Rectal smooth muscle tissue (tissue), 1 donor: ENCODE measurements around the gene TTC17.
"Not testable (repeated sequence)": the region's sequence is repeated elsewhere in the genome, so short reads cannot be mapped to it uniquely, and the experiment has no call there.

Experiments
- H3K27ac ChIP-seq: one replicate; pipeline ENCODE4 v1.7.0; 2013; ENCODE audit warnings: low read depth, low read length, inconsistent platforms
- H3K27me3 ChIP-seq: one replicate; pipeline ENCODE4 v1.7.0; 2013; ENCODE audit warnings: low read length; ENCODE audit not compliant: control insufficient read depth, insufficient read depth
- H3K36me3 ChIP-seq: one replicate; pipeline ENCODE4 v1.7.0; 2013; ENCODE audit warnings: low read length; ENCODE audit not compliant: control insufficient read depth, insufficient read depth
- H3K4me1 ChIP-seq: one replicate; pipeline ENCODE4 v1.7.0; 2013; ENCODE audit warnings: low read length; ENCODE audit not compliant: control insufficient read depth, insufficient read depth
- H3K4me3 ChIP-seq: one replicate; pipeline ENCODE4 v1.7.0; 2013; ENCODE audit warnings: low read length
- H3K9ac ChIP-seq: one replicate; pipeline ENCODE4 v1.7.0; 2013; ENCODE audit warnings: low read length

The TTC17 gene

DNA sequence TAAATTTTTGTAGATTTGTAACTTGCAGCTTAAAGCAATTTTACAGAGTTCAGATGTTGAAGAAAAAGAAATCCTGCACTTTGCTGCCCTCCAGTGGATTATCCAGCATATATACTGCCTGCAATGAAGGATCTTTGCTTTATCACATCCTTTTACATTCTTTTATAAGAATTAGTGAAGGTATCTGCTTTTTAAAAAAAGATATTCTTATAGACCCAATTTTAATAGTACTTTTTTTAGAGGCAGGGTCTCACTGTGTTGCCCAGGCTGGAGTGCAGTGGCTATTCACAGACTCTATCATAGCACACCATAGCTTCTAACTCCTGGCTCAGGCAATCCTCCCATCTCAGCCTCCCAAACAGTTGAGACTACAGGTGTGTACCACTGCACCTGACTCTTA, 60.7 kb downstream of the TTC17 start:
- Histone ChIP-seq H3K27me3 (no peaks in the 10 kb centered on the region), H3K4me1 (no peaks in the 10 kb centered on the region), H3K36me3 (peaks cover 3% of the 10 kb centered on the region), H3K27ac (no peak overlapping the region), H3K9ac (no peak overlapping the region), H3K4me3 (no peak overlapping the region)

DNA sequence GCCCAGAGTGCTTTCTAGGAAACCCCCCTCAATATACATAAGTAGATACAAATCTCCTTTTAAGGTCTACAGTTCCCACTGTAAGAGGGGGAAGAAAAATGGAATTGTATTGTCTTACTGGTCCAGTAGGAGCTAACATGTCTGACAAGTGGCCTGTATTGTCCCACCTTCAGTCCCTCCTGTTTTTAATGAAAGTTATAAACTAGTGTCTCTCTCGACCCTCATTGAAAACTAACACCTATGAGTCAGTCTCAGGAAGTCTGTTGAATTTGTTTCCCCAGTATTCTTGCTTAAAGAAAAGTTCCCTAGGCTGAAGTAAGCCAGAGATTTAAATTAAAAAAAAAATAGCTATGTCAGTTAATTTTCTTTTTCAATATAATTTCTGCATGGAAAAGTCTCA, 69.3 kb downstream of the TTC17 start:
- H3K36me3 ChIP-seq = no peaks in the 10 kb centered on the region

DNA sequence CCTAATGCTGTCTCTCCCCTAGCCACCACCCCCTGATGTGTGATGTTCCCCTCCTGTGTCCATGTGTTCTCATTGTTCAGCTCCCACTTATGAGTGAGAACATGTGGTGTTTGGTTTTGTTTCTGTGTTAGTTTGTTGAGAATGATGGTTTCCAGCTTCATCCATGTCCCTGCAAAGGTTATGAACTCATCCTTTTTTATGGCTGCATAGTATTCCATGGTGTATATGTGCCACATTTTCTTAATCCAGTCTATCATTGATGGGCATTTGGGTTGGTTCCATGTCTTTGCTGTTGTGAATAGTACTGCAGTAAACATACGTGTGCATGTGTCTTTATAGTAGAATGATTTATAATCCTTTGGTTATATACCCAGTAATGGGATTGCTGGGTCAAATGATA, 72.2 kb downstream of the TTC17 start:
- H3K4me3 ChIP-seq, H3K9ac ChIP-seq, H3K4me1 ChIP-seq, H3K36me3 ChIP-seq, H3K27me3 ChIP-seq, H3K27ac ChIP-seq: not testable (repeated sequence)

More for the DNA sequence above, 69.3 kb downstream of the TTC17 start:
- H3K4me3 ChIP-seq = no peak overlapping the region
- H3K4me1 ChIP-seq = no peaks in the 10 kb centered on the region
- no peaks in the 10 kb centered on the region for H3K27me3 ChIP-seq
- H3K27ac ChIP-seq = no peak overlapping the region
- no peak overlapping the region for H3K9ac ChIP-seq

DNA sequence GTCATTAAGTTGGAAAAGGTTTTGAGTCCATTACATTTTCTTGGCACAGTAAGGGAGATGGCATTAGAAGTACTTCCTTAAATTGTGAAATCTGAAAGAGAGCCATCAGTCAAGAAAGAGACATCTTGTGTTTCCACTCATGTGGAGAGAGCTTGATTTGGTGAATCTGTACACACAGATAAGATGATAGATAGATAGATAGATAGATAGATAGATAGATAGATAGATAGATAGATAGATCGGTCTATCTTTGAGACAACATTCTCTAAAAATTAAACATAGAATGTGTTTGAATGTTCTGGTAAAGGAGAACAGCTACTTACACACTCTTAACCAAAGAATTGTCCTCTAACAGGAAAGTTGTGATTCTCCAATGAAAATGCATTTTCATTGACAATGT, 76.2 kb downstream of the TTC17 start:
- Histone ChIP-seq H3K27me3 (no peaks in the 10 kb centered on the region), H3K27ac (no peak overlapping the region), H3K4me1 (no peaks in the 10 kb centered on the region), H3K36me3 (peaks cover 2% of the 10 kb centered on the region), H3K9ac (no peak overlapping the region), H3K4me3 (no peak overlapping the region)

DNA sequence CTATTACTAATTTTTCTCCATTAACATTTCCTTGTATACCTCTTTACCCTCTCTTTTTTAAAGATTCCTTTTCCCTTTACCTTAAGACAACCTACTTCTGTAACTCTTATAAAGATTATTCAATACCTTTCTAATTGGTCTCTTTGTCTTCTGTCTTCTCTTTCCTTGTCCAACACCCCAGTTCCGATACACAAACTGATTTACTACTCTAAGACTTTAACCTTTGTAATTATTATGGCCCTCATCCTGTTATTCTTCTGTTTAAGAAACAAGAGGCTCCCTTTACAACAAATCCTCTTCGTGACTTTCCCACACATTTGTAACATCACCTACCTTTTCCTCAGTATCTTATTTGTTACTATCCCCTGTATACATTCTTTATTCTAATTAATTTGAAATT, 81.8 kb downstream of the TTC17 start:
- no peak overlapping the region for H3K27ac ChIP-seq
- H3K36me3 ChIP-seq = peaks cover 12% of the 10 kb centered on the region
- H3K4me1 ChIP-seq = no peaks in the 10 kb centered on the region
- H3K9ac ChIP-seq = no peak overlapping the region
- no peak overlapping the region for H3K4me3 ChIP-seq
- H3K27me3 ChIP-seq = no peaks in the 10 kb centered on the region

DNA sequence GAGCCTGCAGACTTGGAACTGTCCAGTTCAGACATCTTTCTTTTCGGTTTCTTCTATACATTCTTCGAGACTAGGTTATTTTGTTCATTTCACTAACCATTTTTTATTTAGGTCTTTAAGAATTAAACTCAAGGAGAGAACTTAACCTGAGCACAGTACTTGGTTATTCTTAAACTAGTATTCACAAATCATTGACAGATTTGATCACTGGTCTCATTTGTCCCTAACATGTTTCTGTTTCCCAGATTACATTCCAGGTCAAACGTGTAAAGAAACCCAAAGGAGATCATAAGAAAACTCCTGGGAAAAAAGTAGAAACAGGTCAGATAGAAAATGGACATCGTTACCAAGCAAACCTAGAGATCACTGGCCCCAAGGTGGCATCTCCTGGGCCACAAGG, 85.1 kb downstream of the TTC17 start:
- peaks cover 31% of the 10 kb centered on the region for H3K36me3 ChIP-seq
- H3K27ac ChIP-seq = no peak overlapping the region
- H3K27me3 ChIP-seq = no peaks in the 10 kb centered on the region
- no peak overlapping the region for H3K4me3 ChIP-seq
- H3K4me1 ChIP-seq = no peaks in the 10 kb centered on the region
- no peak overlapping the region for H3K9ac ChIP-seq

DNA sequence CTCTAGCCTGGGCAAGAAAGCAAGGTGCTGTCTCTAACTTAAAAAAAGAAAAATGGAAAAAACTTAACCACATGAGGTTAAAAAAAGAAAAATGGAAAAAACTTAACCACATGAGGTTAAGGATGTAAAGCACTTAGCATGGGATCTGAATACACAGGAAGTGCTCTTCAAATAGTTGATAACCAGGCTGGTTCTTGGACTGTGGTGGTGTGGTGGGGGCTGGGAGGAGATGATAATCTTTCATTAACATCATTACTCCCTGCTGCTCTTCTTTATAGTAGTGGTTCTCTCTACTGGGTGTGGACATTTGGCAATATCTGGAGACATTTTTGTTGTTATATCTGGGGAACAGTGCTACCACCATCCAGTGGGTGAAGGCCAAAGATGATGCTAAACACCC, 88.4 kb downstream of the TTC17 start:
- peaks cover 42% of the 10 kb centered on the region for H3K36me3 ChIP-seq

DNA sequence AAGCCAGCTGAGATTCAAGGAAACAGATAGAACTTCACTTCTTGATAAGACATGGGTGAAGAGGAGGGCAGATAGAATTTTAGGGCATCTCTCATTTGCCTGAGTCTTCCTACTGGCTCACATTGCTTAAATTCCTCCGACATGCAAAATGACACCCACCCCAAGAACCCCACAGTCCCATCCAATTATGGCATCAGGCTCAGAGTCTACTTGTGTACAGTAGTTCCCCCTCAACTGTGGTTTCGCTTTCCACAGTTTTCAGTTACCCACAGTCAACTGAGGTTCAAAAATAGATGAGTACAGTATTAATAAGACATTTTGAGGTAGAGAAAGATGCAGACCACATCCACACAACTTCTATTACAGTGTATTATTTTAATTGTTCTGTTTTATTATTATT, 99.8 kb downstream of the TTC17 start:
- Histone ChIP-seq H3K27ac (no peak overlapping the region), H3K36me3 (peaks cover 25% of the 10 kb centered on the region), H3K4me1 (no peaks in the 10 kb centered on the region), H3K9ac (no peak overlapping the region), H3K4me3 (no peak overlapping the region), H3K27me3 (no peaks in the 10 kb centered on the region)

More for the DNA sequence above, 88.4 kb downstream of the TTC17 start:
- Histone ChIP-seq H3K27ac (no peak overlapping the region), H3K27me3 (no peaks in the 10 kb centered on the region), H3K4me3 (no peak overlapping the region), H3K4me1 (no peaks in the 10 kb centered on the region), H3K9ac (no peak overlapping the region)

DNA sequence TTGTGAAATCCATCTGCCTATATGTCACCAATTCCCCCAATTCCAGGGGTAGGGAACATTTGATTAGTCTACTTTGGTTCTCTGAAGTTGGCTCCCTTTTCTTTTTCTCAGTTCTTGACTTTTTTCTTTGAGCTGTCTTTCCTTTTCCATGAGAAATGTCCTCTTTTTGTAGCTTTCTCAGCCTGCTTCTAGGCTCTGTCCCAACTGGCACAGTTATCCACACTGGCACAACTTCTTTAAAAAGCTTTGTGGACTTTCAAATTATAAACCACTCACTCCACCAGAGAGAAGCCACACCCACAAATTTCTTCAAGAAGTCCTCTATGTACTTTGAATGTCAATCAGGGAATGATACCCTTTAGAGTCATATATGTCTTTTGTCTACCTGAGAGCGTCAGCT, 100.5 kb downstream of the TTC17 start:
- no peak overlapping the region for H3K9ac ChIP-seq
- H3K36me3 ChIP-seq = peaks cover 25% of the 10 kb centered on the region

DNA sequence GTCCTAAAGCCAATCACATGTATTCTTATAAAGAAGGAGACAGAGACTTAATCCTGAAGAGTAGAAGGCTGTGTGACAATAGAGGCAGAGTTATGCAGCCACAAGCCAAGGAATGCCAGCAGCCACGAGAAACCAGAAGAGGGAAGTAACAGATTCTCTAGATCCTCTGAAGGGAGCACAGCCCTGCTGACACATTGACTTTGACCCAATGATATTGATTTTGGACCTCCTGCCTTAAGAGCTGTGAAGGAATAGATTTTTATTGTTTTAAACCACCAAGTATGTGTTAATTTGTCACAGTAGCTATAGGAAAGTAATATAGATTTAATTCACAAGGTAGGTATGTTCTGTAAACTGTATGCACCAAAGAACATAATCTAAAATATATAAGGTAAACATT, 103.6 kb downstream of the TTC17 start:
- H3K4me1 ChIP-seq = no peaks in the 10 kb centered on the region
- peaks cover 19% of the 10 kb centered on the region for H3K36me3 ChIP-seq
- H3K9ac ChIP-seq = no peak overlapping the region
- no peak overlapping the region for H3K4me3 ChIP-seq
- no peak overlapping the region for H3K27ac ChIP-seq
- no peaks in the 10 kb centered on the region for H3K27me3 ChIP-seq

More for the DNA sequence above, 100.5 kb downstream of the TTC17 start:
- Histone ChIP-seq H3K4me1 (no peaks in the 10 kb centered on the region), H3K27ac (no peak overlapping the region), H3K4me3 (no peak overlapping the region), H3K27me3 (no peaks in the 10 kb centered on the region)

DNA sequence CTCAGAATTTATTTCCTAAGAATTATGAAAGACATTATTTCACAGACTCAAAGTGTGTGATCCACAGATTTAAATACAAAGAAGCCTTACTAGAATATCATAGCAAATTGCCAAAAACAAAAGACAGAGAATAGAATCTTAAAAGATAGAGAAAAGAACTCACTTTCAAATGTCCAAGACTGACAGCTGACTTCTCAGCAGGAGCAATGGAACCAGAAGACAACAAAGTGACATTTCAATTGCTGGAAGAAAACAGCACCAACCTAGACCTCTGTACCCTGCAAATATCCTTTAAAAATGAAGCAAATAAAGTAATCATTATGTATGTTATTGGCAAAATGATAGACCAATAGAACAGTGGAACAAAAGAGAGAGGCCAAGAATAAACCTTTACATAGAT, 109.2 kb downstream of the TTC17 start:
- Histone ChIP-seq H3K9ac (no peak overlapping the region), H3K27ac (no peak overlapping the region), H3K4me3 (no peak overlapping the region), H3K27me3 (no peaks in the 10 kb centered on the region), H3K36me3 (peaks cover 3% of the 10 kb centered on the region), H3K4me1 (no peaks in the 10 kb centered on the region)

DNA sequence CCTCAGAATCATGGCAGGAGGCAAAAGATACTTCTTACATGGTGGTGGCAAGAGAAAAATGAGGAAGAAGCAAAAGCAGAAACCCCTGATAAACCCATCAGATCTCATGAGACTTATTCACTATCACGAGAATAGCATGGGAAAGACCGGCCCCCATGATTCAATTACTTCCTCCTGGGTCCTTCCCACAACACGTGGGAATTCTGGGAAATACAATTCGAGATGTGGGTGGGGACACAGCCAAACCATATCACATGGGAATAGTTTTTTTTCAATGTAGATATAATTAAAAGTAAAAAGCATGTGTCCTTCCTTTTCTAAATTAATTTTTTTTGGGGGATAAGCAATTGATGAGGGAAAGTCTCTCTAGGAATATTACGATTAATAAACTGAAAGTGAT, 118.8 kb downstream of the TTC17 start:
- not testable (repeated sequence) for H3K27ac ChIP-seq, H3K4me1 ChIP-seq, H3K9ac ChIP-seq, H3K36me3 ChIP-seq, H3K4me3 ChIP-seq, H3K27me3 ChIP-seq

DNA sequence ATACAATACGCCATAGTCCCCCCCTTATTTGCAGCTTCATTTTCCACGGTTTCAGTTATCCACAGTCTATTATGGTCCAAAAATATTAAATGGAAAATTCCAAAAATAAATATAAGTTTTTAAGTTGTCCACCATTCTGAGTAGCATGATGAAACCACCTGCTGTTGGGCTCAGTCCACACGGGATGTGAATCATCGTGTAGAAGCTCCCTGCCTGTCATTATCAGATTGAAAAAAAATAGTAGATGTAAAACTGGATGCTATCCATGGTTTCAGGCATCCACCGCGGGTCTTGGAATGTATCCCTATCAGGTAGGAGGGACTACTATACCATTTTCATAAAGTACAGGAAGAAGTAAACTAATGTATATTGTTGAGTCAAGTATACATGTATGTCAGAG, 127.4 kb downstream of the TTC17 start:
- Histone ChIP-seq H3K27me3 (no peaks in the 10 kb centered on the region), H3K4me3 (no peak overlapping the region), H3K4me1 (no peaks in the 10 kb centered on the region), H3K36me3 (peaks cover 4% of the 10 kb centered on the region), H3K9ac (no peak overlapping the region), H3K27ac (no peak overlapping the region)
